ENCODE results near the gene TMEM59. TPM values are rescaled to one million over a fixed set of nuclear protein-coding genes. Genes with fewer than 3 reads are reported as not detected.

TMEM59 gene
- total RNA-seq, 4 donors from 2014 or later, result 157 to 323 (median 234) TPM

GRCh38 chr1:54070171-54070837 is 17.3 kb upstream of the TMEM59 start:
- H3K9me3 ChIP-seq, result no peaks in the 10 kb centered on the region
- H3K27me3 ChIP-seq, result no peaks in the 10 kb centered on the region
- DNase-seq (ENCODE audit: low spot score in 2 of 2), result no peak
- 16% methylated on average over 2 of the region's 2 CpGs for WGBS
- H3K4me3 ChIP-seq, result no peak overlapping the region
- peaks cover 3% of the 10 kb centered on the region for H3K4me1 ChIP-seq
- no peak overlapping the region for H3K27ac ChIP-seq
- TF ChIP-seq CTCF (IDR thresholded peaks at IDR 0.05) (peak; percentile 44 to 51), POLR2AphosphoS5 (IDR thresholded peaks at IDR 0.05) (no peak), EP300 (IDR thresholded peaks at IDR 0.05) (no peak)
- H3K36me3 ChIP-seq, result no peaks in the 10 kb centered on the region

GRCh38 chr1:54069791-54070170 is 16.8 kb upstream of the TMEM59 start:
- TF ChIP-seq POLR2A (IDR thresholded peaks at IDR 0.05), result no peak
- TF ChIP-seq EP300 (IDR thresholded peaks at IDR 0.05), result no peak

GRCh38 chr1:54064299-54064698 is 11.3 kb upstream of the TMEM59 start:
- H3K4me1 ChIP-seq, result no peaks in the 10 kb centered on the region
- no peaks in the 10 kb centered on the region for H3K9me3 ChIP-seq
- H3K4me3 ChIP-seq, result no peak overlapping the region
- 89% methylated on average over 5 of the region's 5 CpGs for WGBS
- no peak for DNase-seq (ENCODE audit: low spot score in 2 of 2)
- no peak overlapping the region for H3K27ac ChIP-seq
- no peak for TF ChIP-seq EP300 (IDR thresholded peaks at IDR 0.05)
- no peak for TF ChIP-seq POLR2A (IDR thresholded peaks at IDR 0.05)
- no peak for TF ChIP-seq CTCF (IDR thresholded peaks at IDR 0.05)
- no peak for TF ChIP-seq POLR2AphosphoS5 (IDR thresholded peaks at IDR 0.05)
- H3K27me3 ChIP-seq, result no peaks in the 10 kb centered on the region
- H3K36me3 ChIP-seq, result no peaks in the 10 kb centered on the region

More at GRCh38 chr1:54069791-54070170, 16.8 kb upstream of the TMEM59 start:
- no peaks in the 10 kb centered on the region for H3K9me3 ChIP-seq
- no peak for DNase-seq (ENCODE audit: low spot score in 2 of 2)
- no peak overlapping the region for H3K4me3 ChIP-seq
- 30% methylated on average over 1 of the region's 1 CpG for WGBS
- peaks cover 3% of the 10 kb centered on the region for H3K4me1 ChIP-seq
- H3K36me3 ChIP-seq, result no peaks in the 10 kb centered on the region
- H3K27ac ChIP-seq, result no peak overlapping the region
- H3K27me3 ChIP-seq, result no peaks in the 10 kb centered on the region

GRCh38 chr1:54054438-54054749 is 1.4 kb upstream of the TMEM59 start:
- no peak for TF ChIP-seq EP300 (IDR thresholded peaks at IDR 0.05)
- no peak for TF ChIP-seq CTCF (IDR thresholded peaks at IDR 0.05)
- no peak for TF ChIP-seq POLR2AphosphoS5 (IDR thresholded peaks at IDR 0.05)
- no peak for TF ChIP-seq POLR2A (IDR thresholded peaks at IDR 0.05)
- Histone ChIP-seq H3K27me3 (no peaks in the 10 kb centered on the region), H3K27ac (no peak overlapping the region), H3K9me3 (no peaks in the 10 kb centered on the region), H3K4me3 (peak overlapping the region; percentile 95), H3K36me3 (no peaks in the 10 kb centered on the region), H3K4me1 (peaks cover 36% of the 10 kb centered on the region)
- DNase-seq (ENCODE audit: low spot score in 2 of 2), result no peak
- WGBS, result 38% methylated on average over 5 of the region's 5 CpGs

GRCh38 chr1:54053745-54054437 is 887 bp upstream of the TMEM59 start:
- Histone ChIP-seq H3K36me3 (no peaks in the 10 kb centered on the region), H3K4me3 (peak overlapping the region; percentile 95), H3K4me1 (peaks cover 41% of the 10 kb centered on the region), H3K27ac (peak overlapping the region; percentile 99), H3K27me3 (no peaks in the 10 kb centered on the region), H3K9me3 (no peaks in the 10 kb centered on the region)
- DNase-seq (ENCODE audit: low spot score in 2 of 2), result no peak
- WGBS, result 8% methylated on average over 17 of the region's 21 CpGs
- TF ChIP-seq POLR2A (IDR thresholded peaks at IDR 0.05), result no peak

GRCh38 chr1:54052431-54052933 is 522 bp downstream of the TMEM59 start:
- no peaks in the 10 kb centered on the region for H3K27me3 ChIP-seq
- TF ChIP-seq EP300 (IDR thresholded peaks at IDR 0.05) (no peak), POLR2AphosphoS5 (IDR thresholded peaks at IDR 0.05) (no peak), CTCF (IDR thresholded peaks at IDR 0.05) (no peak), POLR2A (IDR thresholded peaks at IDR 0.05) (no peak)
- peaks cover 54% of the 10 kb centered on the region for H3K4me1 ChIP-seq
- peak overlapping the region; percentile 99 for H3K27ac ChIP-seq
- peak in 1 of 2 donors; percentile 67 for DNase-seq (ENCODE audit: low spot score in 2 of 2)
- no peaks in the 10 kb centered on the region for H3K36me3 ChIP-seq
- no peaks in the 10 kb centered on the region for H3K9me3 ChIP-seq
- under 1% methylated on average over 23 of the region's 23 CpGs for WGBS
- H3K4me3 ChIP-seq, result peak overlapping the region; percentile 95

All from suprapubic skin (tissue), 4 donors.